HepG2 (cell line): ENCODE data around the gene CRYZL1. TPM values are rescaled to one million over a fixed set of nuclear protein-coding genes. Genes with fewer than 3 reads are reported as not detected.

ENCODE experiments used
- ADNP ChIP-seq: sonication (generic); formaldehyde crosslinking; IDR thresholded peaks from 2 replicates; pipeline ENCODE4 v1.4.0; 2020; ENCODE audit warnings: missing genetic modification reagents
- CREB1 ChIP-seq, 2 experiments: fragments of 450-650 bp in 1 of 2; IDR thresholded peaks; 2 replicates each; pipeline ENCODE4 v1.6.1; 2016 to 2017; ENCODE audit warnings: control low read depth in 1 of 2, mild to moderate bottlenecking in 1 of 2, missing compliant biosample characterization in 1 of 2, missing genetic modification characterization in 1 of 2
- DNMT3B ChIP-seq: conservative IDR thresholded peaks from 2 replicates; pipeline ENCODE4 v1.6.1; 2016; ENCODE audit warnings: missing biosample characterization, control low read depth
- MLLT10 ChIP-seq: sonication (generic); formaldehyde crosslinking; IDR thresholded peaks from 2 replicates; pipeline ENCODE4 v1.4.0; 2020; ENCODE audit warnings: missing genetic modification reagents
- POLR2G ChIP-seq: fragments of 200-400 bp; formaldehyde crosslinking; IDR thresholded peaks from 2 replicates; pipeline ENCODE4 v1.6.1; 2018; ENCODE audit warnings: mild to moderate bottlenecking, low read depth, low read length, moderate library complexity
- RBM22 ChIP-seq: fragments of 200-400 bp; formaldehyde crosslinking; optimal IDR thresholded peaks from 2 replicates; pipeline ENCODE3; 2017; ENCODE audit warnings: mild to moderate bottlenecking, low read length, moderate library complexity
- SAFB2 ChIP-seq: sonication (generic); formaldehyde crosslinking; IDR thresholded peaks from 2 replicates; pipeline ENCODE4 v1.5.1; 2020; ENCODE audit warnings: missing genetic modification reagents, low read depth, mild to moderate bottlenecking, borderline replicate concordance
- TAF1 ChIP-seq: sonication (generic); formaldehyde crosslinking; IDR thresholded peaks from 2 replicates; pipeline ENCODE4 v1.4.0; 2020; ENCODE audit warnings: missing genetic modification reagents
- TBX2 ChIP-seq: sonication (generic); formaldehyde crosslinking; IDR thresholded peaks from 2 replicates; pipeline ENCODE4 v1.5.0; 2020; ENCODE audit warnings: missing genetic modification reagents, mild to moderate bottlenecking, borderline replicate concordance
- TEF ChIP-seq: sonication (generic); formaldehyde crosslinking; IDR thresholded peaks from 2 replicates; pipeline ENCODE4 v1.5.0; 2020; ENCODE audit warnings: missing genetic modification reagents
- ZBTB33 ChIP-seq: sonication (generic); formaldehyde crosslinking; IDR thresholded peaks from 2 replicates; pipeline ENCODE4 v1.4.0; 2020; ENCODE audit warnings: missing genetic modification reagents
- ZFP37 ChIP-seq: sonication (generic); formaldehyde crosslinking; IDR thresholded peaks from 2 replicates; pipeline ENCODE4 v1.4.0; 2020; ENCODE audit warnings: missing genetic modification reagents, borderline replicate concordance
- ZHX2 ChIP-seq, 2 experiments: sonication (generic) in 1 of 2; formaldehyde crosslinking in 1 of 2; IDR thresholded peaks; 2 replicates each; pipeline versions ENCODE4 v1.6.1 to v1.9.0; 2014 to 2022; ENCODE audit warnings: antibody characterized with exemption in 1 of 2, borderline replicate concordance in 1 of 2, inconsistent platforms in 1 of 2, low read depth in 1 of 2, missing genetic modification reagents in 1 of 2
- ZNF451 ChIP-seq: sonication (generic); formaldehyde crosslinking; IDR thresholded peaks from 2 replicates; pipeline ENCODE4 v1.5.0; 2020; ENCODE audit warnings: mild to moderate bottlenecking, missing genetic modification reagents
- ZNF549 ChIP-seq: sonication (generic); formaldehyde crosslinking; IDR thresholded peaks from 2 replicates; pipeline ENCODE4 v1.5.0; 2020; ENCODE audit warnings: missing genetic modification reagents
- ZNF570 ChIP-seq: sonication (generic); formaldehyde crosslinking; IDR thresholded peaks from 2 replicates; pipeline ENCODE4 v1.4.0; 2020; ENCODE audit warnings: mild to moderate bottlenecking, missing genetic modification reagents, borderline replicate concordance
- ZNF709 ChIP-seq: sonication (generic); formaldehyde crosslinking; IDR thresholded peaks from 2 replicates; pipeline ENCODE4 v1.5.0; 2020; ENCODE audit warnings: mild to moderate bottlenecking, missing genetic modification reagents
- ZNF768 ChIP-seq: sonication (generic); formaldehyde crosslinking; IDR thresholded peaks from 2 replicates; pipeline ENCODE4 v1.4.0; 2020; ENCODE audit warnings: missing genetic modification reagents
- ZNF773 ChIP-seq: sonication (generic); formaldehyde crosslinking; IDR thresholded peaks from 2 replicates; pipeline ENCODE4 v1.4.0; 2020; ENCODE audit warnings: missing genetic modification reagents, borderline replicate concordance
- polyA plus RNA-seq, 8 experiments: library from polyadenylated mRNA; depleted of rRNA in 3 of 8; stranded (reverse) in 7 of 8; unstranded in 1 of 8; fragments of >200 nt; fragmentation: Illumina TruSeq in 4 of 8; extraction: Trizol in 4 of 8; gene quantifications; 2 replicates each; pipeline versions ENCODE4 v1.2.1 to v1.2.3, GENCODE V29; 2011 to 2016; ENCODE audit warnings: low read depth in 4 of 8, missing spikeins in 1 of 8, mixed read lengths in 1 of 8; ENCODE audit not compliant: insufficient read depth in 1 of 8
- total RNA-seq, 5 experiments: library from RNA; depleted of rRNA; stranded (reverse); fragments of >200 nt; fragmentation: Illumina TruSeq; extraction: Trizol; gene quantifications; 2 replicates each; pipeline ENCODE4 v1.2.3, GENCODE V29; 2016; ENCODE audit warnings: low read depth in 1 of 5

The CRYZL1 gene
- total and polyA plus RNA-seq, 2 of the 13 experiments (the other 11 are each of a cell fraction or from before 2014, with no cell fraction given): 20.3 to 27.7 TPM

GRCh38 chr21:33552093-33552998 is 89.2 kb downstream of the CRYZL1 start (continued):
- 0 out of 2 replicates have a peak, but pooled peaks have one; percentile 8 for TF ChIP-seq SAFB2 (CRISPR knock-in tag)
- TF ChIP-seq ZFP37 (CRISPR knock-in tag): 0 out of 2 replicates have a peak, but pooled peaks have one; percentile 33
- no peak for TF ChIP-seq ZNF570 (CRISPR knock-in tag)
- no peak for TF ChIP-seq ZNF709
- TF ChIP-seq ADNP (CRISPR knock-in tag): no peak
- TF ChIP-seq TBX2 (CRISPR knock-in tag): no peak
- no peak for TF ChIP-seq MLLT10 (CRISPR knock-in tag)
- TF ChIP-seq RBM22: peak; percentile 98
- TF ChIP-seq ZNF549: no peak
- TF ChIP-seq TAF1 (CRISPR knock-in tag): no peak
- TF ChIP-seq DNMT3B (CRISPR knock-in tag): no peak
- TF ChIP-seq TEF (CRISPR knock-in tag): no peak
- no peak for TF ChIP-seq ZNF773 (CRISPR knock-in tag)
- TF ChIP-seq ZHX2 (IDR thresholded peaks at IDR 0.05; ENCODE audit: low read depth): peak; percentile 67; the same call in 1 of the 2 replicates
- TF ChIP-seq ZHX2 (CRISPR knock-in tag; IDR thresholded peaks at IDR 0.05; ENCODE audit: borderline replicate concordance): no peak
- TF ChIP-seq ZNF451: no peak
- TF ChIP-seq POLR2G: peak; percentile 36; the same call in 1 of the 2 replicates
- peak; percentile 93 for TF ChIP-seq CREB1 (IDR thresholded peaks at IDR 0.05)
- peak; percentile 68; the same call in 1 of the 2 replicates for TF ChIP-seq CREB1 (CRISPR knock-in tag; IDR thresholded peaks at IDR 0.05)
- peak; percentile 33; the same call in 1 of the 2 replicates for TF ChIP-seq ZBTB33
- no peak for TF ChIP-seq ZNF768 (CRISPR knock-in tag)
